Measurements from ENCODE around the gene PLEKHH2.

The PLEKHH2 gene

DNA sequence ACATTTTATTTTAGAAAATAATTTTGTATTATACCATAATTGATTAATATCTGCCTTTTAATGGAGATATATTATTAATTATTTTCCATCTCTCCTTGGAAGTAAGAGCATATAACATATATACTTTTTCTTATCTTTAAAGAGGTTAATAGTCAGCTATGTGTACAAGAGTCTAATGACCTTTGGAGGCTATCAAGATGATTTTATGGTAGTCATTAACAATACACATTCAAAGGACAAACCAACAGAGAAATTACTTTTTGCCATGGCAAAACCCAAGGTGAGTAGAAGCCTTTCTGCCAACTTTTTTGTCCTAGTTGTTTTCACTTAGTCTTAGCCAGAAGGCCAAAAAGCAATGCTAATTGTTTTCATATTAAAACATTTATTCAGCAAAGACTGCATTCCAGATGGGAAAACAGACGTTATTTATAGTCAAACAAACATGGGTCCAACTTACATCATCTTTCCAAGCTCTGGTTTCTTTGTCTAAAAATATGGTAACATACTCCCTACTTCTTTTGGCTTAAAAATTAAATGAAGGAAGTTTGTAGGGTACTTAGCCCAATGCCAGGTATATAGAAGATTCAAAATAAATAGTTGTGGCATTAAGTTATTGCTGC, 127.1 kb downstream of the PLEKHH2 start:
- DNase-seq, result no peak

- DNase-seq, result no peak
Observed at GRCh38 chr2:43766006-43766405, 128.9 kb downstream of the PLEKHH2 start.

DNA sequence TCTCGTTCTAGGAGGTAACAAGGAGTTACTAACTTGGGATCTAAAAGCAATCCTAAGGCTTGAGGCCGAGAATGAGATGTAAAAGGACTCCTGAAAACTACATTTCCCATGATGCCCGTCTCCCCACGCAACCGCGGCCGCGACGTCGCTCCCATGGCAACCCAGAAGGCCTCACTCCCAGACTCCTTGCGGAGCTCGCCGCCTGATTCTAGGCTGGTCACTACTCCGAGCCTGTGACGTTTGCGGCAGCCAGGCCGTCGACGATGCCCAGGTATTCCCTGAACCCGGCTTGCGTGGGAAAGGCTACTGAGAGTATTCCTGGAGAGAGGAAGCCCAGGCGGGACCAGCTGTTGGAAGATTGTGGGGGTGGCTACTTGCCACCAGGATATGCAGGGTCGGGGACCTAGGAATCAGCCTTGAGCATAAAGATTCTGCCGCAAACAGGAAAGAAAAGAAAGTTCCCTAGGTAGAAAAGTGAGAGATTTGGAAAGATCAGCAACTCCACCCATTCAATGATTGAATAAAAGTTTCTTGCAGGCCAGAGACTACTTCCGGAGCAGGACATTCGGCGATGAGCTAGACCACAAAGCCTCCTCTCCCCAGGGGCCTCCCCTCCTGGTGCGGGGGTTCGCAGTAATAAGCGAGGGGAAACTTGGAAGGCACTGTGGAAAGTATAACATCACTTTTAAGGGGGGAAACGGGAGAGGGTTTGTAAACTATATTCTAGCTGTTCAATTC, 137.0 kb downstream of the PLEKHH2 start, which contains the start of gene DYNC2LI1:
Gene DYNC2LI1, plus strand, starts transcription at position 164 of the 738 bp plus-strand sequence. Its CDS starts 100 bp downstream, at position 264.
- peak; percentile 96 for DNase-seq

- DNase-seq, result no peak
Observed at GRCh38 chr2:43774617-43775016, 137.6 kb downstream of the PLEKHH2 start.

DNA sequence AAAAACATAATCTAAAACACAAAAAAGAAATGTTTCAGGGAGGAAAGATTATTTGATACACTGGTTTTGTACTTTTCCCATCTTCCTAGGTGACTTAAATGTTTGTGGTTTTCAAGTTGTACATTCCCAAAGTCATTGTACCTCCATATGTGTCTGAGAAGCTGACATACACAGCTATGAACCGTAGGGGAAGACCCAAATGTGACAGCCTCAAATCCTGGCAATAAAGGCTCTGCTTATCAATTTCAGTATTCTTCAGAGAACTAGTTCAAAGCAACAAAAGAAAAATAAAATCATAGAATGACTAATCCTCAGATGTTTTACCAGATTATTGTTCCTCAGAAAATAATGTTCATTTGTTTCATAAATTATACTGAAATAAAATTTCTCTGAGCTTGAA, 139.3 kb downstream of the PLEKHH2 start:
- DNase-seq, result no peak

DNA sequence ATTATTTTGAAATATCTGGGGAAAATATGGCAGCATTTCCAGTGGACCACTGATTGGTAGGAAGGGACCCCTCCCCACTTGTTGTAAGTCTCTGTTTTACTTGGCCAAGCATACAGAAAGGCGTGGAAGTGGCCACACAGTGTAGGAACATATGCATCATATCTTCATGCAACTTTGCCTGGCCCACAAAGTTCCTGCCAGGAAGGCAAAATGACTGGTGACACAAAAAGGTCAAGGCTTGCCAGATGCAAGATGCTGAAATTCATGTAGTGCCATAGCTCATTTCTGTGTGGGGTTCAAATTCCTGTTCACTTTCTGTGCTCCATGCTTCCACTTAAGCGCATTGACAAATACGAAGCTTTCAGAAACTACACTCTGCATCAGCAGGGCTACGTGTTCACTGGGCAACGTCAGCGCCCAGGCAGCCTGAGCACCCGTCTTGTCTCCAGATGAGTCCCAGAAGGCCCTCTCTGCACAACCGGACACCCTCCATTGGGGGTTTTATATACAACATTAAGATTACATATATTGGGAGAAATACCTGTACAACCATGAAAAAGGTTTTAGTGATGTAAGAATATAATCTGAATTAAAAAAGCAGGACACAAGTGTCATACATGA, 140.4 kb downstream of the PLEKHH2 start:
- no peak for DNase-seq

DNA sequence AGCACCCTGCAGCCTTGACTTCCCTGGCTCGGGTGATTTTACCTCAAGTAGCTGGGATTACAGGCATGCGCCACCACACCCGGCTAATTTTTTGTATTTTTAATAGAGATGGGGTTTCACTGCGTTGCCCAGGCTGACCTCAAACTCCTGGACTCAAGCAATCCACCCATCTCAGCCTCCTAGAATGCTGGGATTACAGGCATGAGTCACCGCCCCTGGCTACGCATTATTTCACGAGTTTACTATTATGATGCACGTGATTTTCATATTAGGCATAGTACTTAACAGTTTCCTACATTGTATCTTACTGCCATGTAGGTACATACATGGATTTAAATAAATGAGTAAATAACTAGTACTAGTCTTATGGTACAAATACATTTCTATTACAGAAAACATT, 141.2 kb downstream of the PLEKHH2 start:
- DNase-seq, result no peak

DNA sequence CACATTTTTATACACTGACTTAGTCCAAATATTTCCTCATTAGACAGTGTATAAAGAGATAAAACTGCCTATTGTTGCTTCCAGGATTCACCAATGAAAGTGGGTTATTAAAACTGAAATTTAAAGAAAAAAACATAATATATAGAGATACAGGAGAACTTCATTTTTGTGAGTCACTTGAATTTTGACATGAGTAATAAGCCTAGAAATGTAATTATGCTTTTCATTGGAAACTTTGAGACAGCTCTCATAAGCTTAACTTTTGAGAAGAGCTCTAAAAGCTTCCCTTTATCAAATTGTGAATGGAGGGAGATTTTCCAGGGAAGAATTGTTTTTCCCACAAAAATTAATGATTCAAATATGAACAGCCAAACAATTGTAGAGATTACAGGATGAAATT, 150.8 kb downstream of the PLEKHH2 start:
- DNase-seq, result no peak

DNA sequence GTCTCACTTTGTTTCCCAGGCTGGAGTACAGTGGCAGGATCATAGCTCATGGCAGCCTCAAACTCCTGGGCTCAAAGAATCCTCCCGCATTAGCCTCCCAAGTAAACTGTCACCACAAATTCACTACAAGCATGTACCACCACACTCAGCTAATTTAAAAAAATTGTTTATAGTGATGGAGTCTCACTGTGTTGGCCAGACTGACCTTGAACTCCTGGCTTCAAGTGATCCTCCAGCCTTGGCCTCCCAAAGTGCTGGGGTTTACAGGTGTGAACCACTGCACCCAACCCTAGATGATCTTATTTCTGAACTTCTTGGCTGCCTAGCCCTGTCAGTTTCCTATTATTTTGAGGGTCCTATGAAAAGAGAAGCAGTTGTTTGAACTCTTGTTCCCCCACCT, 151.6 kb downstream of the PLEKHH2 start:
- no peak for DNase-seq

- no peak for DNase-seq
Observed at GRCh38 chr2:43790147-43790546, 153.1 kb downstream of the PLEKHH2 start.

DNA sequence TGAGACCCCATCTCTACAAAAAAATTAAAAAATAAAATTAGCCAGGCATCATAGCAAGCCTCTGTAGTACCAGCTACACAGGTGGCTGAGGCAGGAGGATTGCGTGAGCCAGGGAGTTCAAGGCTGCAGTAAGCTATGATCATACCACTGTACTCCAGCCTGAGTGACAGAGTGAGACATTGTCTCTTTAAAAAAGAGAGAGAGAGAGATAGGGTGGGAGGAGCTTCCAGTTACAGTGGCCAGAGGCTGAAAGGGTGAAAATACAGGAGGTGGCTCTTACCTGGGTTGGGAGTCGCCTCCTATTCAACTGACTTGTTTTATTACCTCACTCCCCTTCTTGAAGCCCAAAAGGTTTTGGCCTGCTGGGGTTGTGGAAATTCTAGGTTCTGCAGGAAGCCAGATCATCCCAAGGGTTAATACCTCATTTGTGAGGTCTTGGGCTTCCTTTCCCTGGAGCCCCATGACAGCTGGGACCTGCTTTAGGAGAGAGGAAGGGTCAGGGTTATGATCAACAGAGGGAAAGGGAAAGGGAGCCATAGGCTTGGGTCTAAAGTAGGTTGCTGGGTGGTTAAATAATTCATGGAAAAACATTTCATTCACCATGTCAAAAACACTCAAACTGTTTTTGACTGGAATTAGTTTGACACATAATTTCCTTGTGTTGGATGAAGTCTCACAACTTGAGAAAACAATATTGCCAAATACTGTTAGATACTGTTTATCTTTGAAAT, 154.1 kb downstream of the PLEKHH2 start:
- no peak for DNase-seq

- no peak for DNase-seq
Observed at GRCh38 chr2:43792653-43793052, 155.6 kb downstream of the PLEKHH2 start.

DNA sequence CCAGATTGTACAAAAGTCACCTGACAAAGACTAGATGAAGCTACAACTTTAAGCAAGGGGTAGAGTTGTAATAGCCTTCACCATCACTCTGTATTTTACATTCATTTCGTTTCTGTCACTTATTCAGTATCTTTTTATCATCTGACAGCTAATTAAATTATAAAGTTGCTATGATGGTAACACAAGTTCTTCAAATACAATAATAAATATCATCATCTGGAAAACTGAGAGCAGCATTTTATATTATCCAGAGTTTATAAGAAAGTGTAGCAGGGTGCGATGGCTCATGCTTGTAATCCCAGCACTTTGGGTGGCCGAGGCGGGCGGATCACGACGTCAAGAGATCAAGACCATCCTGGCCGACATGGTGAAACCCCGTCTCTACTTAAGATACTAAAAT, 157.9 kb downstream of the PLEKHH2 start:
- no peak for DNase-seq

DNA sequence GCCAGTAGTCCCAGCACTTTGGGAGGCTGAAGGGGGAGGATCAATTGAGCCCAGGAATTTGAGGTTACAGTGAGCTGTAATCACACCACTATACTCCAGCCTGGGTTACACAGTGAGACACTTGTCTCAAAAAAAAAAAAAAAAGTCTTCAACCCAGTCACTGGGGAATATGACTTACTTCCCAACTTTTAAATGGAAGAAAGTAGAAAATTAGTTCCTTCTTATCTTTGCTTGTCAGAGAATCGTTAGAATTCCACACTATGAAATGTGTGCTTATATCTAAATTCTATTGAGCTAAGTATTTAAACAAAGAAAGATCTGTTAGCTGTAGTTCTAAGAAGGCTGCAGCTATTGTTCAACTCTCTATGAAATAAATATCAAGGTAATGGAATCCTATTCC, 159.1 kb downstream of the PLEKHH2 start:
- no peak for DNase-seq

- DNase-seq, result no peak
Observed at GRCh38 chr2:43798300-43798699, 161.2 kb downstream of the PLEKHH2 start.

GRCh38 chr2:43800894-43801293, 163.8 kb downstream of the PLEKHH2 start:
- no peak for DNase-seq

GRCh38 chr2:43802135-43802534, 165.1 kb downstream of the PLEKHH2 start:
- DNase-seq, result no peak

- no peak for DNase-seq
Observed at GRCh38 chr2:43803113-43803512, 166.1 kb downstream of the PLEKHH2 start.

DNA sequence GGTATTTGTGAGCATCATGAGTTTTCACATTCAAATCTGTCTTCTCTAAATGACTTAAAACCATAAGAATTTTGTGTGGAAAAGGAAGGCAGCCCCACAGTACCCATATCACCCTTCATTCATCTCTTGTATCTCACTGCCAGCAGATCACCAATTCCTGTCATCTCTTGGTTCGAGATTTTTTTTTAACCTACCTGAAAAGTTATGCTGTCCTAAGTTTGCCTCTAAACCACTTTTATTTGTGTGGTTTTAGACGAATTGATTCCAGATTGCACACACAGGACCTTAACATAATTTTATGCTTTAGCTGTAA, 169.6 kb downstream of the PLEKHH2 start:
- no peak for DNase-seq

DNA sequence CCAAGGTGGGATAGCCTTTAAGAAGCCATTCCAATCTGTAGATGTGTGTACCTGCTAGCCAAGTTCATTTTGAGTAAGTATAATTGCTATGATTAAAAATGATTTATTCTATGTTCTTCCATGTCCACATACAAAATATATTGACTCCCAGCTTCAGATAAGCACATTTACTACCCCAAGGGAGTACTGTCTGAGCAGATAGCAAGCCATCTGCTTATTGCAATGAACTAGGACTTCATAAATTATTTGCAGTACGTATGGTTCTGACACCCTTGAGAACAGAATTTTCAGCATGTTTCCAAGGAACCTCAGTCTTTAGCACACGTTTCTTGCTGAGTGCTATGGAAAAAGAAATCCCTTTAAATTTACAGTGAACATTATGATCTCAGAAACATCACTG, 173.4 kb downstream of the PLEKHH2 start:
- no peak for DNase-seq

DNA sequence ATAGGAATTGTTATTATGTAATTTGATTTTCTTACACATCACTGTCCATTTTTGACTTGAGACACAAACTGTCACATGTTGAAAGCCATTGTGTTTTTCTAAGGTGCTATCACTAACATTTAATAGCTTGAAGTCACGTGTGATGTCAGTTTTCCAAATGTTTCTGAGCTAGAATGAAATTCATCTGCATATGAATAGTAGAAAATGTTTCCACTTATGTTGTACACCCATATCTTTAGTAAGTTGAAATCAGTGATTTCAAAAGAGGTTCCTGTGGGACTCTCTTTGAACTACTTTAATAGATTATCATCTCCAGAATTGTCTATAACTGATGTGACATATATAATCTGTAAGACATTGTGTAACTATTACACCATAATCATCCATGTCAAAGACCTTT, 173.8 kb downstream of the PLEKHH2 start:
- DNase-seq, result no peak

GRCh38 chr2:43812006-43812405, 174.9 kb downstream of the PLEKHH2 start:
- no peak for DNase-seq

DNA sequence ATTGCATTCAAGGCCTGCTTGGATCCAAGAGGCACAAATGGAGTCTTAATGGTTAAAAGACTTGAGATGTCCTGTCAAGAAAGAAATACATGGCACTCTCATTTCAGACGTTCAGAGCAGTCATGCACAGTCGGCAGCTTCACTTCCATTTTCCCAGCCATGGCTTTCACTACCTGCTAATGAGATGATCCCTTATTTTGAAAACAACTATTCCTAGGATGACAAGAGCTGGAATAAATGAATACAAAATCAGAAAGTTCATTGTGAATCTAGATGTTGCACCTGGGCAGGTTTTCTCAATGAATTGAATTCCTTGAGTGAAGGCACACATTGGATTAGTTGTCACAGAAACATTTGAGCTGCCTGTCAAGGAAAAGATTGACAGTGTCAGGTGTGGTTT, 175.9 kb downstream of the PLEKHH2 start:
- no peak for DNase-seq

DNA sequence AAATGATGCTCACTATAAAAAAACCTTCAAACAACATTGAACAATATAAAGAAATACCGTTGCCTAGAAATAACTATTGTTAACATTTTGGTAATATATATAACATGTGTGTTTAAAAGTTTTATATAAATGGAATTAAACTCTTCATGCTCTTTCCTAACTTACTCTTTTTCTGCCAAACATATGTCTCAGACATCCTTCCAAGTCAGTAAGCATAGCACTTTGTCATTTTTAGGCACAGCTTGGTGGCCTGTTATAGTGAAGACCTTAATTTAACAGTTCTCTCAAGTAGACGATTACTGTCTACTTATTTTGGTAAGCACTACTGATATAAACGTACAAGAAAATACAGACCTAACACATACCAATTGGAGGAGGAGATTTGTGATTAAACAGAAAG, 177.7 kb downstream of the PLEKHH2 start:
- DNase-seq, result no peak
